ENCODE data around the gene PTGES3. TPM values are rescaled to one million over a fixed set of nuclear protein-coding genes. Genes with fewer than 3 reads are reported as not detected.

The PTGES3 gene
- total and polyA plus RNA-seq, 10 of the 15 experiments (the other 5 are each of a cell fraction or from before 2014, with no cell fraction given) = 117 to 520 (median 175) TPM

DNA sequence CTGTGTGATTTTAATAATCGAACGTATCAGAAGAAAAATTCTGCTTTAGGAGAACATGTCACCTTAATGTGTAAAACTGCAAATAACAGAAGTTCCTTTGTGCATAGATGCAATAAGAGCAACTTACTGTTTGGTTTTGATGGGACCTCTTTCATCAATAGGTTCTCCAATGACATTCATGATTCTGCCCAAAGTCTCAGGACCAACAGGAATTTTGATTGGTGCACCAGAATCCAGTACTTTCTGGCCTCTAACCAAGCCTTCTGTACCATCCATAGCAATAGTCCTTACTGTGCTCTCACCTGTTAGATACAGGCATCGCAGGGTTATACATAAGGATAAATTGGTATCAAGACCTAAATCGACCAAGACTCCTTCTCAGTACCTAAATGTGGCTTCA, 43.4 kb downstream of the PTGES3 start (continued):
- TF ChIP-seq POLR2AphosphoS2 (IDR thresholded peaks at IDR 0.05; ENCODE audit: low read depth, low read length) = no peak
- no peak for TF ChIP-seq POLR2A (IDR thresholded peaks at IDR 0.05; ENCODE audit: low read depth, low read length)
- TF ChIP-seq CEBPB (IDR thresholded peaks at IDR 0.05; ENCODE audit: borderline replicate concordance in 1 of 2, low read depth in 2 of 2, low read length in 2 of 2) = no peak
- TF ChIP-seq, protein P1, sequence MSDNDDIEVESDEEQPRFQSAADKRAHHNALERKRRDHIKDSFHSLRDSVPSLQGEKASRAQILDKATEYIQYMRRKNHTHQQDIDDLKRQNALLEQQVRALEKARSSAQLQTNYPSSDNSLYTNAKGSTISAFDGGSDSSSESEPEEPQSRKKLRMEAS (IDR thresholded peaks at IDR 0.05; ENCODE audit: low read depth, low read length) = no peak

DNA sequence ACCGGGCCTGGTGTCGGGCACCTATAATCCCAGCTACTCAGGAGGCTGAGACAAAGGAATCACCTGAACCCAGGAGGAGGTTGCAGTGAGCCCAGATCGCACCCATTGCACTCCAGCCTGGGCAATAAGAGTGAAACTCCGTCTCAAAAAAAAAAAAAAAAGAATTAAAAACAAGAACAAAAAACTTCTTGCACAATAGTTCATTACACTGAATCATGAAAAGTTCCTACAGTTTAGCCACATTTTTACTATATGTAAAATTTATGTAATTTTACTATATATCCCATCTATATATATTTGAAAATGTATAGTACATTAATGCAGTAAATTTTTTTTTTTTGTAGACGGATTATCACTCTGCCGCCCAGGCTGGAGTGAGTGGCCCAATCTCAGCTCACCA, 46.9 kb downstream of the PTGES3 start:
- H3K36me3 ChIP-seq (ENCODE audit: control insufficient read depth in 2 of 2, insufficient read depth in 2 of 2, low read length in 1 of 2) = peaks cover 16 to 37% of the 10 kb centered on the region in 2 experiments
- POLR2A ChIA-PET = interaction anchor here (0.6 to 1.2 kb wide), 3 partner anchors 13 to 121 kb away, joined by 3 read pairs; no protein-coding TSS in a partner anchor
- in situ Hi-C loops (cut with MboI) = no loop called here
- no peak overlapping the region for H3K4me3 ChIP-seq
- no peaks in the 10 kb centered on the region for H4K20me1 ChIP-seq (ENCODE audit: control insufficient read depth, insufficient read depth)
- WGBS (ENCODE audit: insufficient coverage, insufficient replicate concordance, low lambda C conversion rate, missing lambda C conversion rate) = 96% methylated on average over 6 of the region's 6 CpGs
- no peak overlapping the region for H3K4me2 ChIP-seq (ENCODE audit: control insufficient read depth, insufficient read depth)
- H3K9ac ChIP-seq (ENCODE audit: control insufficient read depth, insufficient read depth, low read length) = no peak overlapping the region
- H3K27ac ChIP-seq (ENCODE audit: control insufficient read depth, insufficient read depth) = no peak overlapping the region
- intact Hi-C loops (cut with micrococcal nuclease; ENCODE audit: unreplicated experiment) = loop anchor here (10.0 kb wide), 1 partner anchor 516 kb away; the partner anchor contains the start of gene ESYT1
- no TSS peak for BruUV-seq (replicated peaks)
- RAD21 ChIA-PET (ENCODE audit: unreplicated experiment) = no interaction called here
- SMC1A ChIA-PET (ENCODE audit: uncharacterized antibody, unreplicated experiment) = interaction anchor here (0.5 kb wide), 1 partner anchor 502 kb away, joined by 3 read pairs; no protein-coding TSS in a partner anchor
- H3K27me3 ChIP-seq (replicated peaks in 1 of 2; ENCODE audit: control insufficient read depth in 2 of 2, insufficient read depth in 2 of 2, low read length in 1 of 2) = no peaks in the 10 kb centered on the region
- FAIRE-seq (no peak), ATAC-seq (no peak), DNase-seq (ENCODE audit: low read depth, low spot score) (no peak)
- H2AFZ ChIP-seq (ENCODE audit: control insufficient read depth, low read depth, low read length) = no peak overlapping the region
- H3K79me2 ChIP-seq (ENCODE audit: control insufficient read depth, insufficient read depth, low read length) = peaks cover 53% of the 10 kb centered on the region
- no peak for TF ChIP-seq SPI1 (IDR thresholded peaks at IDR 0.05; ENCODE audit: borderline replicate concordance, insufficient read depth, low read depth, low read length)
- TF ChIP-seq SMC3 (IDR thresholded peaks at IDR 0.05; ENCODE audit: borderline replicate concordance, low read length) = no peak
- no peaks in the 10 kb centered on the region for H3K9me3 ChIP-seq (replicated peaks; ENCODE audit: control insufficient read depth, insufficient read depth, low read length)
- CTCF ChIA-PET = interaction anchor here (1.5 to 2.2 kb wide), 2 partner anchors 12 to 127 kb away, joined by 4 to 6 read pairs; no protein-coding TSS in a partner anchor
- H3K4me1 ChIP-seq (ENCODE audit: control insufficient read depth, insufficient read depth, low read length) = peaks cover 3% of the 10 kb centered on the region; the same call in 1 of the 2 replicates
